H9 (cell line): ENCODE measurements around the gene TMEM63A. TPM values are rescaled to one million over a fixed set of nuclear protein-coding genes. Genes with fewer than 3 reads are reported as not detected.

ENCODE experiments used
- DNase-seq: peaks from one replicate; pipeline ENCODE4 v3.0.0-alpha.2; 2017
- H2AFZ ChIP-seq: one replicate; pipeline ENCODE4 v1.6.1; 2013; ENCODE audit warnings: mild to moderate bottlenecking, low read length, control low read depth, moderate library complexity
- H2AK5ac ChIP-seq: 2 replicates; pipeline ENCODE4 v1.6.1; 2013; ENCODE audit warnings: low read length, control low read depth, mixed read lengths; ENCODE audit not compliant: insufficient read length
- H2BK120ac ChIP-seq: one replicate; pipeline ENCODE4 v1.6.1; 2013; ENCODE audit warnings: low read depth, mild to moderate bottlenecking, low read length, control low read depth, inconsistent platforms; ENCODE audit not compliant: poor library complexity, severe bottlenecking
- H2BK12ac ChIP-seq: 2 replicates; pipeline ENCODE4 v1.6.1; 2013; ENCODE audit warnings: low read length, control low read depth, mixed read lengths, low read depth; ENCODE audit not compliant: insufficient read length
- H2BK15ac ChIP-seq: 2 replicates; pipeline ENCODE4 v1.6.1; 2013; ENCODE audit warnings: low read depth, low read length, control low read depth
- H2BK20ac ChIP-seq: one replicate; pipeline ENCODE4 v1.6.1; 2013; ENCODE audit warnings: low read depth, mild to moderate bottlenecking, low read length, control low read depth, inconsistent platforms; ENCODE audit not compliant: poor library complexity, severe bottlenecking
- H2BK5ac ChIP-seq: 2 replicates; pipeline ENCODE4 v1.6.1; 2013; ENCODE audit warnings: low read length, control low read depth, mixed read lengths; ENCODE audit not compliant: insufficient read length
- H3K14ac ChIP-seq: 2 replicates; pipeline ENCODE4 v1.6.1; 2013; ENCODE audit warnings: low read length, control low read depth; ENCODE audit not compliant: insufficient read depth
- H3K18ac ChIP-seq: 2 replicates; pipeline ENCODE4 v1.6.1; 2013; ENCODE audit warnings: low read depth, mild to moderate bottlenecking, mixed read lengths, low read length, control low read depth; ENCODE audit not compliant: insufficient read length
- H3K23ac ChIP-seq: 2 replicates; pipeline ENCODE4 v1.6.1; 2013; ENCODE audit warnings: low read length, control low read depth, mixed read lengths, low read depth; ENCODE audit not compliant: insufficient read length
- H3K23me2 ChIP-seq: 2 replicates; pipeline ENCODE4 v1.6.1; 2013; ENCODE audit warnings: low read depth, mild to moderate bottlenecking, mixed read lengths, low read length, control low read depth; ENCODE audit not compliant: insufficient read length, poor library complexity, severe bottlenecking
- H3K27ac ChIP-seq: 2 replicates; pipeline ENCODE4 v1.5.1; 2013; ENCODE audit warnings: low read length, control low read depth, mixed read lengths, low read depth; ENCODE audit not compliant: insufficient read length
- H3K27me3 ChIP-seq: 2 replicates; pipeline ENCODE4 v1.6.1; 2013; ENCODE audit warnings: low read length, control low read depth, inconsistent platforms; ENCODE audit not compliant: insufficient read depth
- H3K4ac ChIP-seq: 2 replicates; pipeline ENCODE4 v1.6.1; 2013; ENCODE audit warnings: low read depth, mild to moderate bottlenecking, control low read depth, inconsistent platforms, low read length, moderate library complexity
- H3K4me1 ChIP-seq: 2 replicates; pipeline ENCODE4 v1.6.1; 2013; ENCODE audit warnings: low read length, control low read depth, inconsistent platforms; ENCODE audit not compliant: insufficient read depth
- H3K4me2 ChIP-seq: 2 replicates; pipeline ENCODE4 v1.6.1; 2013; ENCODE audit warnings: low read length, control low read depth, mixed read lengths; ENCODE audit not compliant: insufficient read length, insufficient read depth
- H3K56ac ChIP-seq: 2 replicates; pipeline ENCODE4 v1.6.1; 2013; ENCODE audit warnings: low read depth, mild to moderate bottlenecking, mixed read lengths, low read length, control low read depth; ENCODE audit not compliant: insufficient read length
- H3K79me1 ChIP-seq: 2 replicates; pipeline ENCODE4 v1.6.1; 2013; ENCODE audit warnings: low read depth, mild to moderate bottlenecking, moderate library complexity, low read length, control low read depth, inconsistent platforms; ENCODE audit not compliant: insufficient read depth, poor library complexity, severe bottlenecking
- H3K79me2 ChIP-seq: 2 replicates; pipeline ENCODE4 v1.6.1; 2013; ENCODE audit warnings: low read length, control low read depth, inconsistent platforms; ENCODE audit not compliant: insufficient read depth
- H3K9ac ChIP-seq: 2 replicates; pipeline ENCODE4 v1.6.1; 2013; ENCODE audit warnings: low read length, control low read depth, mixed read lengths; ENCODE audit not compliant: insufficient read length; ENCODE audit errors: extremely low read depth
- H3K9me3 ChIP-seq: one replicate; pipeline ENCODE4 v1.6.1; 2013; ENCODE audit warnings: low read depth, low read length, inconsistent platforms; ENCODE audit not compliant: control insufficient read depth
- H3T11ph ChIP-seq: one replicate; pipeline ENCODE4 v1.6.1; 2013; ENCODE audit warnings: mild to moderate bottlenecking, low read length, control low read depth, inconsistent platforms
- H4K20me1 ChIP-seq: one replicate; pipeline ENCODE4 v1.6.1; 2013; ENCODE audit not compliant: control insufficient read depth, insufficient read length, insufficient read depth
- H4K5ac ChIP-seq: 2 replicates; pipeline ENCODE4 v1.6.1; 2013; ENCODE audit warnings: low read depth, mild to moderate bottlenecking, mixed read lengths, low read length, control low read depth; ENCODE audit not compliant: insufficient read length
- H4K8ac ChIP-seq: replicated peaks from 2 replicates; pipeline ENCODE4 v1.6.1; 2013; ENCODE audit warnings: low read length, control low read depth, mixed read lengths, low read depth; ENCODE audit not compliant: insufficient read length
- H4K91ac ChIP-seq: 2 replicates; pipeline ENCODE4 v1.6.1; 2013; ENCODE audit warnings: low read depth, mild to moderate bottlenecking, moderate library complexity, mixed read lengths, low read length, control low read depth; ENCODE audit not compliant: insufficient read length
- H3K27ac Mint-ChIP-seq, 3 experiments: 2 replicates in 2 of 3; 3 replicates in 1 of 3; pipeline ENCODE4 v1.8.0; 2020 to 2021; ENCODE audit warnings: mixed read lengths in 3 of 3, mild to moderate bottlenecking in 1 of 3, moderate library complexity in 1 of 3
- H3K27me3 Mint-ChIP-seq: 2 replicates; pipeline ENCODE4 v1.8.0; 2021; ENCODE audit warnings: low read depth, mild to moderate bottlenecking, moderate library complexity, mixed read lengths
- H3K36me3 Mint-ChIP-seq, 3 experiments: 2 replicates in 2 of 3; 3 replicates in 1 of 3; pipeline ENCODE4 v1.8.0; 2020 to 2021; ENCODE audit warnings: low read depth in 3 of 3, mixed read lengths in 3 of 3; ENCODE audit not compliant: insufficient read depth in 1 of 3
- H3K4me1 Mint-ChIP-seq, 2 experiments: 2 replicates each; pipeline ENCODE4 v1.8.0; 2020; ENCODE audit warnings: mixed read lengths in 2 of 2
- H3K4me3 Mint-ChIP-seq, 2 experiments: 2 replicates in 1 of 2; 3 replicates in 1 of 2; pipeline ENCODE4 v1.8.0; 2020 to 2021; ENCODE audit warnings: mild to moderate bottlenecking in 2 of 2, mixed read lengths in 2 of 2, moderate library complexity in 1 of 2
- H3K9me3 Mint-ChIP-seq, 2 experiments: 2 replicates in 1 of 2; 3 replicates in 1 of 2; pipeline ENCODE4 v1.8.0; 2020; ENCODE audit warnings: mild to moderate bottlenecking in 2 of 2, mixed read lengths in 2 of 2, moderate library complexity in 1 of 2
- CTCF ChIP-seq: fragments of 200-600 bp; sonication (generic); conservative IDR thresholded peaks from 3 replicates; pipeline ENCODE4 v1.8.0; 2021; ENCODE audit warnings: antibody characterized with exemption, mild to moderate bottlenecking
- WGBS: extraction: QIAGEN DNeasy Blood & Tissue Kit; methylation state at CpG from one replicate; pipeline ENCODE4 v1.1.7; 2013; ENCODE audit warnings: missing lambda C conversion rate, low lambda C conversion rate, mixed read lengths; ENCODE audit not compliant: insufficient read length; ENCODE audit errors: extremely low coverage; 5-methylcytosine and 5-hydroxymethylcytosine counted together
- total RNA-seq: library from RNA; stranded (reverse); gene quantifications from 2 replicates; pipeline ENCODE4 v1.2.1, GENCODE V29; 2021

TMEM63A gene
- total RNA-seq, 1 experiment from 2014 or later = 75.7 TPM

- Histone ChIP-seq H2AK5ac (no peak overlapping the region), H3K9me3 (no peaks in the 10 kb centered on the region), H3K4ac (no peak overlapping the region), H3K79me1 (no peaks in the 10 kb centered on the region), H2AFZ (no peak overlapping the region), H3K9ac (no peak overlapping the region), H3K23me2 (no peaks in the 10 kb centered on the region), H3K56ac (no peak overlapping the region), H2BK15ac (no peak overlapping the region), H3K4me1 (peaks cover 3% of the 10 kb centered on the region; the same call in 1 of the 2 replicates), H4K8ac (no peak overlapping the region), H3K79me2 (peaks cover 2% of the 10 kb centered on the region; the same call in 1 of the 2 replicates), H3K4me2 (no peak overlapping the region), H2BK12ac (no peak overlapping the region), H4K91ac (no peak overlapping the region), H3K18ac (peak overlapping the region; percentile 27), H3K23ac (no peak overlapping the region), H2BK5ac (no peak overlapping the region), H3K27ac (no peak overlapping the region), H3K14ac (no peak overlapping the region), H4K20me1 (no peaks in the 10 kb centered on the region), H3K27me3 (no peaks in the 10 kb centered on the region), H2BK120ac (no peak overlapping the region), H2BK20ac (no peak overlapping the region), H3T11ph (peak overlapping the region; percentile 77), H4K5ac (no peak overlapping the region)
- no peak for DNase-seq
- TF ChIP-seq CTCF = no peak
- peak overlapping the region; percentile 25 to 38; a peak in 3 of 5 replicates for H3K4me3 Mint-ChIP-seq
- H3K27me3 Mint-ChIP-seq = peaks cover 2% of the 10 kb centered on the region; the same call in 1 of the 2 replicates
- peaks cover 0 to 13% (median 0%) of the 10 kb centered on the region in 3 experiments; a peak in 5 of 7 replicates for H3K36me3 Mint-ChIP-seq
- peaks cover 39% of the 10 kb centered on the region in 2 experiments for H3K4me1 Mint-ChIP-seq
- H3K27ac Mint-ChIP-seq = peak overlapping the region in 2 of 3 experiments; percentile 64 to 96; a peak in 4 of 7 replicates
- no peaks in the 10 kb centered on the region; a peak in 1 of 5 replicates for H3K9me3 Mint-ChIP-seq
- WGBS = no CpG with 5 or more reads among the region's 5 CpGs
Measured at GRCh38 chr1:225889743-225890142, 7.6 kb upstream of the TMEM63A start.
